ENCODE data around the gene SMARCD1. TPM values are rescaled to one million over a fixed set of nuclear protein-coding genes. Genes with fewer than 3 reads are reported as not detected.

The SMARCD1 gene
- total and polyA plus RNA-seq, 9 of the 15 experiments (the other 6 are each of a cell fraction or from before 2014, with no cell fraction given), result 0.86 to 91.7 (median 48.0) TPM

DNA sequence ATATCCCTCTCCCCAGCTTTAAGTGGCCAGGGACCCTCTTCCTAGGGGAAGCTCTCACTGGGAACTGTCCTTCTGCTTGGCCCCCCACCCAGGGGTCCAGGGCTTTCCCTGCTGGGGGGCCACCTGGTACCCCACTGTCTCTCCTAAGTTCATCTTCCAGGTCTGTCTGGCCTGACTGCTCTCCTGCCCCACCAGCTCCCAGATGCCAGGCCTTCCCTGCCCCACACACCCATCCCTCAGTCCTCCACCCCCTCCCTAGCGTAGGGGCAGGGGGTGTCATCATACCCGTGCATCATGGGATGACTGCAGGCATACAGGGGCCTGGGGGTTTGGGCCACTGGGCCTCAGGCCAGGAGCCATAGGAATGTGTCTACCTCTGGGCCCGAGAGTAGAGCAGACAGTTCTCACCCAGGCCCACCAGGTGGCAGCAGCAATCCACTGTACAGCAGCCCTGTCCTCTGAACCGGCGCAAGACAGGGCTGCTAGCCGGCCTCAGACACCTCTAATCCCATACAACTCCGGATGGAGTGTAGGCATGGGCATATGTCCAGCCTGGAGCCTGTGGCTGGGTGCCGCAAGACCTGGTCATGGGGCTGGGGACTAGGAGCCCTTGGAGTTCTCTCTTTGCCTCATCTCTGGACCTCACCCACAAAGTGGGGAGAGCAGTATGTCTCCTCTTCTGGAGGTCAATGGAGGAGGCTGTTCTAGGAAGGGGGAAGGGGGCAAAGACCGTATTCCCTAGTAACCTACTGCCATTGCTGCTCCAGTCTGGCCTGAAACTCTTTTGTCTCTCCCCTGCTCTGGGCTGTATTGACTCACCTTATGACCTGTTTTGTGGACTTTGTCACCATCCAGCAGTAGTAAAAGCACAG lies 10.0 kb upstream of the SMARCD1 start:
- no peaks in the 10 kb centered on the region for H3K79me2 ChIP-seq (ENCODE audit: control insufficient read depth, insufficient read depth, low read length)
- intact Hi-C loops (cut with micrococcal nuclease) (loop anchor here (1.0 kb wide), 2 partner anchors 100 to 239 kb away; no protein-coding TSS in a partner anchor), in situ Hi-C loops (cut with MboI) (loop anchor here (5.0 kb wide), 1 partner anchor 237 kb away; no protein-coding TSS in a partner anchor)
- H3K9ac ChIP-seq (ENCODE audit: insufficient read depth in 1 of 2, low read depth in 2 of 2, low read length in 2 of 2), result peak overlapping the region in 1 of 2 experiments; percentile 48; a peak in 1 of 4 replicates
- BruUV-seq (replicated peaks), result no TSS peak
- H3K27me3 ChIP-seq (ENCODE audit: control insufficient read depth in 2 of 2, insufficient read depth in 2 of 2, low read length in 2 of 2), result no peaks in the 10 kb centered on the region
- no peak overlapping the region for H3K4me3 ChIP-seq
- H4K20me1 ChIP-seq (replicated peaks; ENCODE audit: control insufficient read depth, insufficient read depth, low read length), result no peaks in the 10 kb centered on the region
- no peak overlapping the region for H3K4me2 ChIP-seq (ENCODE audit: insufficient read depth, low read length)
- H3K9me1 ChIP-seq (ENCODE audit: control insufficient read depth, insufficient read depth, low read length), result peaks cover 8% of the 10 kb centered on the region
- no peaks in the 10 kb centered on the region for H3K36me3 ChIP-seq (ENCODE audit: control insufficient read depth, insufficient read depth, low read length)
- peak overlapping the region; percentile 77 for H2AFZ ChIP-seq (ENCODE audit: low read depth, low read length)
- FAIRE-seq (peak; percentile 98), DNase-seq (ENCODE audit: extremely low read depth in 1 of 4, low spot score in 3 of 4) (peak; percentile 82 to 89 (median 82)), ATAC-seq (peak; percentile 94)
- H3K27ac ChIP-seq (ENCODE audit: extremely low read depth, low read depth, low read length), result no peak overlapping the region
- POLR2A ChIA-PET, result interaction anchor here (0.6 to 0.7 kb wide), 2 partner anchors 69 to 434 kb away, joined by 3 read pairs; no protein-coding TSS in a partner anchor
- H3K4me1 ChIP-seq (replicated peaks in 1 of 2; ENCODE audit: control insufficient read depth in 2 of 2, insufficient read depth in 2 of 2, low read length in 2 of 2), result peaks cover 23 to 24% of the 10 kb centered on the region in 2 experiments; a peak in 4 of 5 replicates
- CTCF ChIA-PET (ENCODE audit: low intra/inter-chr PET ratio), result interaction anchor here (0.7 to 5.8 kb wide), 7 partner anchors 33 to 1603 kb away, joined by 3 to 66 read pairs (median 4); no protein-coding TSS in a partner anchor
- 2% methylated on average over 8 of the region's 9 CpGs for WGBS (ENCODE audit: insufficient coverage, low coverage, missing lambda C conversion rate)
- no peaks in the 10 kb centered on the region for H3K9me3 ChIP-seq (replicated peaks; ENCODE audit: control insufficient read depth, insufficient read depth, low read depth, low read length)
- TF ChIP-seq ZNF583 (CRISPR knock-in tag; IDR thresholded peaks at IDR 0.05), result no peak
- TF ChIP-seq MYBL2 (IDR thresholded peaks at IDR 0.05; ENCODE audit: low read depth), result no peak
- no peak for TF ChIP-seq MYBL2 (CRISPR knock-in tag; IDR thresholded peaks at IDR 0.05; ENCODE audit: borderline replicate concordance)
- TF ChIP-seq, protein P1, sequence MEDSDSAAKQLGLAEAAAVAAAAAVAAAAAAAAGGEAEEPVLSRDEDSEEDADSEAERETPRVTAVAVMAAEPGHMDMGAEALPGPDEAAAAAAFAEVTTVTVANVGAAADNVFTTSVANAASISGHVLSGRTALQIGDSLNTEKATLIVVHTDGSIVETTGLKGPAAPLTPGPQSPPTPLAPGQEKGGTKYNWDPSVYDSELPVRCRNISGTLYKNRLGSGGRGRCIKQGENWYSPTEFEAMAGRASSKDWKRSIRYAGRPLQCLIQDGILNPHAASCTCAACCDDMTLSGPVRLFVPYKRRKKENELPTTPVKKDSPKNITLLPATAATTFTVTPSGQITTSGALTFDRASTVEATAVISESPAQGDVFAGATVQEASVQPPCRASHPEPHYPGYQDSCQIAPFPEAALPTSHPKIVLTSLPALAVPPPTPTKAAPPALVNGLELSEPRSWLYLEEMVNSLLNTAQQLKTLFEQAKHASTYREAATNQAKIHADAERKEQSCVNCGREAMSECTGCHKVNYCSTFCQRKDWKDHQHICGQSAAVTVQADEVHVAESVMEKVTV (CRISPR knock-in tag; IDR thresholded peaks at IDR 0.05), result peak; percentile 84
- peak; percentile 55 to 60 for TF ChIP-seq NRF1 (conservative IDR thresholded peaks at IDR 0.05 in 1 of 2, IDR thresholded peaks at IDR 0.05 in 1 of 2)
- no peak for TF ChIP-seq HMGN3 (IDR thresholded peaks at IDR 0.05; ENCODE audit: borderline replicate concordance, extremely low read depth, insufficient read length, low read depth, low read length)
- TF ChIP-seq ZNF24 (IDR thresholded peaks at IDR 0.05), result no peak
- no peak for TF ChIP-seq NBN (IDR thresholded peaks at IDR 0.05; ENCODE audit: low read depth)
- peak; percentile 66; the same call in 1 of the 2 replicates for TF ChIP-seq HDGF (IDR thresholded peaks at IDR 0.05)
- no peak for TF ChIP-seq ETV5 (CRISPR knock-in tag; IDR thresholded peaks at IDR 0.05; ENCODE audit: low read depth)
- no peak for TF ChIP-seq NFXL1 (CRISPR knock-in tag; IDR thresholded peaks at IDR 0.05)
- peak; percentile 91 to 97 for TF ChIP-seq RAD21 (CRISPR knock-in tag; conservative IDR thresholded peaks at IDR 0.05 in 1 of 2, IDR thresholded peaks at IDR 0.05 in 1 of 2)
- TF ChIP-seq ZNF79 (CRISPR knock-in tag; IDR thresholded peaks at IDR 0.05; ENCODE audit: low read depth), result no peak
- 0 out of 2 replicates have a peak, but pooled peaks have one; percentile 31 for TF ChIP-seq ARID2 (IDR thresholded peaks at IDR 0.05)
- peak; percentile 24; the same call in 1 of the 2 replicates for TF ChIP-seq JUND (IDR thresholded peaks at IDR 0.05; ENCODE audit: borderline replicate concordance, low read depth, low read length)
- no peak for TF ChIP-seq JUND (tag; IDR thresholded peaks at IDR 0.05; ENCODE audit: borderline replicate concordance, low read depth, low read length)
- no peak for TF ChIP-seq KDM4B (IDR thresholded peaks at IDR 0.05; ENCODE audit: borderline replicate concordance in 2 of 2, low read depth in 1 of 2)
- no peak for TF ChIP-seq FOXA3 (CRISPR knock-in tag; conservative IDR thresholded peaks at IDR 0.05 in 1 of 2, IDR thresholded peaks at IDR 0.05 in 1 of 2)
- no peak for TF ChIP-seq ERF (CRISPR knock-in tag; IDR thresholded peaks at IDR 0.05)
- peak; percentile 14; the same call in 1 of the 2 replicates for TF ChIP-seq BHLHE40 (IDR thresholded peaks at IDR 0.05; ENCODE audit: low read length)

Measured in K562 (cell line).